Activated naive CD4-positive, alpha-beta T cell treated with anti-CD3 and anti-CD28 coated beads, Interleukin-2, amount 10 ng/mL, durations not matched to agents 7 days and 5 days (primary cell): ENCODE measurements around the gene TTC33.
"Not testable (repeated sequence)": the region's sequence is repeated elsewhere in the genome, so short reads cannot be mapped to it uniquely, and the experiment has no call there.

Experiments
- CTCF ChIA-PET: fragments of 350-600 bp; sonication (Branson Sonifier 250); formaldehyde crosslinking; loops from one replicate; lab custom pipeline; 2021; ENCODE audit warnings: antibody characterized with exemption; lab: Charles Lee
- DNase-seq: peaks from one replicate; pipeline ENCODE4 v3.0.0-alpha.2; 2020
- H3K27ac Mint-ChIP-seq: one replicate; pipeline ENCODE4 v1.8.0; 2021; ENCODE audit warnings: mild to moderate bottlenecking, moderate library complexity, mixed read lengths
- H3K27me3 Mint-ChIP-seq: one replicate; pipeline ENCODE4 v1.8.0; 2021; ENCODE audit warnings: mild to moderate bottlenecking, mixed read lengths
- H3K36me3 Mint-ChIP-seq: one replicate; pipeline ENCODE4 v1.8.0; 2021; ENCODE audit warnings: mixed read lengths
- H3K4me1 Mint-ChIP-seq: one replicate; pipeline ENCODE4 v1.8.0; 2021; ENCODE audit warnings: mixed read lengths
- H3K4me3 Mint-ChIP-seq: one replicate; pipeline ENCODE4 v1.8.0; 2021; ENCODE audit warnings: mild to moderate bottlenecking, moderate library complexity, mixed read lengths
- H3K9me3 Mint-ChIP-seq: one replicate; pipeline ENCODE4 v1.8.0; 2021; ENCODE audit warnings: mixed read lengths

Gene TTC33, protein sequence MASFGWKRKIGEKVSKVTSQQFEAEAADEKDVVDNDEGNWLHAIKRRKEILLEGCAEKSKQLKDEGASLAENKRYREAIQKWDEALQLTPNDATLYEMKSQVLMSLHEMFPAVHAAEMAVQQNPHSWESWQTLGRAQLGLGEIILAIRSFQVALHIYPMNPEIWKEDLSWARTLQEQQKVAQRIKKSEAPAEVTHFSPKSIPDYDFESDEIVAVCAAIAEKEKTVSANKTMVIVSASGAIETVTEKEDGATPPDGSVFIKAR

GRCh38 chr5:40755407-40756365, at the start of gene TTC33:
Gene TTC33, minus strand, starts transcription at chr5:40755961. Its CDS starts 8,943 bp downstream, at chr5:40747018.
- Mint-ChIP-seq H3K4me3 (no peak within 1 kb of the TSS), H3K9me3 (no peaks in the 10 kb centered on the region), H3K4me1 (peaks cover 10% of the 10 kb centered on the region), H3K27me3 (no peaks in the 10 kb centered on the region), H3K36me3 (peaks cover 21% of the 10 kb centered on the region), H3K27ac (no peak within 1 kb of the TSS)
- DNase-seq: peak; percentile 97
- CTCF ChIA-PET: interaction anchor here (1.9 kb wide), 1 partner anchor 77 kb away, joined by 7 read pairs; no protein-coding TSS in a partner anchor

- no peak overlapping the region for H3K4me3 Mint-ChIP-seq
- no peak for DNase-seq
- no peak overlapping the region for H3K27ac Mint-ChIP-seq
- peaks cover 2% of the 10 kb centered on the region for H3K36me3 Mint-ChIP-seq
- no peaks in the 10 kb centered on the region for H3K9me3 Mint-ChIP-seq
- CTCF ChIA-PET: no interaction called here
- H3K4me1 Mint-ChIP-seq: peaks cover 10% of the 10 kb centered on the region
- H3K27me3 Mint-ChIP-seq: peaks cover 20% of the 10 kb centered on the region
These were observed 46.2 kb upstream of the TTC33 start for GRCh38 chr5:40801771-40802562.

DNA sequence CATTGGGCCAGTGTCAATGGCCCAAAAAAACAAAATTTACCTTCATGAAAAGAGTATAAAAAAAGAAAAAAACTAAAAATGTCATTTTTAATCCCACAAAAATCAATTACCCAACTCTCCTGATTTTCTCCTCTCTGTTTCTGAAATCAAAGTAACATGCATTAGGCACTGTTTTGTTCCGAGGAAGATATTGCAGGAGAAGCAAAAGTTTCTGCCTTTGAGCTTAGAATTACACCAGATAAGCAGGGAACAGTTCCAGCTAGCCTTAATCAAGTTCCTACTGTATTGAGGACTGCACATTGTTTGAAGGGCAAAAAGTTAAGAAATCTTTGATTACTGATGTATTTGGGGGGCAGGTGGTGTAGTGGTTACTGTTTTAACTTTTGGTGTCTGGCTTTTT, 43.5 kb upstream of the TTC33 start:
- Mint-ChIP-seq H3K36me3 (peaks cover 17% of the 10 kb centered on the region), H3K9me3 (no peaks in the 10 kb centered on the region), H3K27ac (no peak overlapping the region), H3K4me3 (peak overlapping the region; percentile 76), H3K27me3 (peaks cover 20% of the 10 kb centered on the region), H3K4me1 (peaks cover 32% of the 10 kb centered on the region)
- no peak for DNase-seq
- CTCF ChIA-PET: interaction anchor here (0.6 kb wide), 1 partner anchor 80 kb away, joined by 3 read pairs; no protein-coding TSS in a partner anchor

GRCh38 chr5:40798801-40799210, 43.0 kb upstream of the TTC33 start:
- H3K36me3 Mint-ChIP-seq: peaks cover 20% of the 10 kb centered on the region
- peaks cover 36% of the 10 kb centered on the region for H3K4me1 Mint-ChIP-seq
- CTCF ChIA-PET: interaction anchor here (0.6 to 0.8 kb wide), 3 partner anchors 9 to 81 kb away, joined by 3 read pairs; no protein-coding TSS in a partner anchor
- no peaks in the 10 kb centered on the region for H3K9me3 Mint-ChIP-seq
- H3K4me3 Mint-ChIP-seq: peak overlapping the region; percentile 76
- DNase-seq: no peak
- peak overlapping the region; percentile 57 for H3K27ac Mint-ChIP-seq
- peaks cover 20% of the 10 kb centered on the region for H3K27me3 Mint-ChIP-seq

GRCh38 chr5:40798012-40798800, 42.4 kb upstream of the TTC33 start, which contains the start of gene PRKAA1:
Gene PRKAA1, minus strand, starts transcription at chr5:40798374. Its CDS starts 185 bp downstream, at chr5:40798189.
- CTCF ChIA-PET: interaction anchor here (0.6 to 0.8 kb wide), 2 partner anchors 10 to 30 kb away, joined by 3 read pairs; no protein-coding TSS in a partner anchor
- H3K9me3 Mint-ChIP-seq: no peaks in the 10 kb centered on the region

GRCh38 chr5:40797273-40798011, 41.7 kb upstream of the TTC33 start:
- peaks cover 26% of the 10 kb centered on the region for H3K36me3 Mint-ChIP-seq
- H3K27ac Mint-ChIP-seq: peak overlapping the region; percentile 92
- peak; percentile 82 for DNase-seq
- peaks cover 20% of the 10 kb centered on the region for H3K27me3 Mint-ChIP-seq
- H3K9me3 Mint-ChIP-seq: no peaks in the 10 kb centered on the region
- H3K4me1 Mint-ChIP-seq: peaks cover 45% of the 10 kb centered on the region
- H3K4me3 Mint-ChIP-seq: peak overlapping the region; percentile 76
- CTCF ChIA-PET: interaction anchor here (0.6 kb wide), 1 partner anchor 10 kb away, joined by 3 read pairs; no protein-coding TSS in a partner anchor

More at GRCh38 chr5:40798012-40798800, 42.4 kb upstream of the TTC33 start, which contains the start of gene PRKAA1:
- Mint-ChIP-seq H3K4me1 (peaks cover 42% of the 10 kb centered on the region), H3K27ac (peak within 1 kb of the TSS; percentile 92), H3K36me3 (peaks cover 25% of the 10 kb centered on the region), H3K4me3 (peak within 1 kb of the TSS; percentile 76), H3K27me3 (peaks cover 20% of the 10 kb centered on the region)
- peak; percentile 91 for DNase-seq

- Mint-ChIP-seq H3K36me3 (peaks cover 26% of the 10 kb centered on the region), H3K27me3 (peaks cover 15% of the 10 kb centered on the region), H3K4me3 (peak overlapping the region; percentile 76), H3K4me1 (peaks cover 45% of the 10 kb centered on the region), H3K27ac (no peak overlapping the region), H3K9me3 (no peaks in the 10 kb centered on the region)
- CTCF ChIA-PET: no interaction called here
- no peak for DNase-seq
These were observed 40.7 kb upstream of the TTC33 start for GRCh38 chr5:40796487-40796889.

DNA sequence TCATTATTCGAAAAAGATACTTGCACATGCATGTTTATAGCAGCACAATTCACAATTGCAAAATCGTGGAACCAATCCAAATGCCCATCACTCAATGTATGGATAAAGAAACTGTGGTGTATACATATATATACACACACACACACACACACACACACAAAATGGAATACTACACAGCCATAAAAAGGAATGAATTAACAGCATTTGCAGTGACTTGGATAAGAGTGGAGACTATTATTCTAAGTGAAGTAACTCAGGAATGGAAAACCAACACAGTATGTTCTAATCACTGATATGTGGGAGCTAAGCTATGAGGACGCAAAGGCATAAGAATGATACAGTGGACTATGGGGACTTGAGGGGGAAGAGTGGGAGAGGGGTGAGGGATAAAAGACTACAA, 39.1 kb upstream of the TTC33 start:
- H3K27ac Mint-ChIP-seq, DNase-seq, H3K4me3 Mint-ChIP-seq, H3K9me3 Mint-ChIP-seq, CTCF ChIA-PET: not testable (repeated sequence)
- peaks cover 45% of the 10 kb centered on the region for H3K4me1 Mint-ChIP-seq
- H3K36me3 Mint-ChIP-seq: peaks cover 29% of the 10 kb centered on the region
- peaks cover 15% of the 10 kb centered on the region for H3K27me3 Mint-ChIP-seq

GRCh38 chr5:40794340-40794739, 38.6 kb upstream of the TTC33 start:
- H3K27me3 Mint-ChIP-seq, H3K27ac Mint-ChIP-seq, CTCF ChIA-PET, H3K9me3 Mint-ChIP-seq, DNase-seq, H3K4me3 Mint-ChIP-seq: not testable (repeated sequence)
- Mint-ChIP-seq H3K4me1 (peaks cover 45% of the 10 kb centered on the region), H3K36me3 (peaks cover 31% of the 10 kb centered on the region)

DNA sequence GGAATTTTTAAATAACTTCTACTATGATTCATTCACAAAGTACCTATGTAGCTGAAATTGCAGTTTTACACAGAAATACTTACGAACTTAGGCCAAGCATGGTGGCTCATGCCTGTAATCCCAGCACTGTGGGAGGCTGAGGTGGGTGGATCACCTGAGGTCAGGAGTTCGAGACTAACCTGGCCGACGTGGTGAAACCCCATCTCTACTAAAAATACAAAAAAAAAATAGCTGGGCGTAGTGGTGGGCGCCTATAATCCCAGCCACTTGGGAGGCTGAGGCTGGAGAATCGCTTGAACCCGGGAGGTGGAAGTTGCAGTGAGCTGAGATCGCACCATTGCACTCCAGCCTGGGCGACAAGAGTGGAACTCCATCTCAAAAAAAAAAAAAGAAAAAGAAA, 36.9 kb upstream of the TTC33 start:
- H3K27ac Mint-ChIP-seq, DNase-seq, H3K4me3 Mint-ChIP-seq, H3K9me3 Mint-ChIP-seq, H3K27me3 Mint-ChIP-seq: not testable (repeated sequence)
- Mint-ChIP-seq H3K36me3 (peaks cover 44% of the 10 kb centered on the region), H3K4me1 (peaks cover 43% of the 10 kb centered on the region)
- CTCF ChIA-PET: interaction anchor here (1.3 kb wide), 1 partner anchor 8 kb away, joined by 3 read pairs; no protein-coding TSS in a partner anchor

GRCh38 chr5:40791715-40792139, 36.0 kb upstream of the TTC33 start:
- Mint-ChIP-seq H3K27ac (no peak overlapping the region), H3K4me1 (peaks cover 39% of the 10 kb centered on the region), H3K36me3 (peaks cover 48% of the 10 kb centered on the region), H3K4me3 (no peak overlapping the region), H3K9me3 (peaks cover 7% of the 10 kb centered on the region), H3K27me3 (no peaks in the 10 kb centered on the region)
- CTCF ChIA-PET: interaction anchor here (0.8 kb wide), 1 partner anchor 15 kb away, joined by 3 read pairs; no protein-coding TSS in a partner anchor
- DNase-seq: no peak

DNA sequence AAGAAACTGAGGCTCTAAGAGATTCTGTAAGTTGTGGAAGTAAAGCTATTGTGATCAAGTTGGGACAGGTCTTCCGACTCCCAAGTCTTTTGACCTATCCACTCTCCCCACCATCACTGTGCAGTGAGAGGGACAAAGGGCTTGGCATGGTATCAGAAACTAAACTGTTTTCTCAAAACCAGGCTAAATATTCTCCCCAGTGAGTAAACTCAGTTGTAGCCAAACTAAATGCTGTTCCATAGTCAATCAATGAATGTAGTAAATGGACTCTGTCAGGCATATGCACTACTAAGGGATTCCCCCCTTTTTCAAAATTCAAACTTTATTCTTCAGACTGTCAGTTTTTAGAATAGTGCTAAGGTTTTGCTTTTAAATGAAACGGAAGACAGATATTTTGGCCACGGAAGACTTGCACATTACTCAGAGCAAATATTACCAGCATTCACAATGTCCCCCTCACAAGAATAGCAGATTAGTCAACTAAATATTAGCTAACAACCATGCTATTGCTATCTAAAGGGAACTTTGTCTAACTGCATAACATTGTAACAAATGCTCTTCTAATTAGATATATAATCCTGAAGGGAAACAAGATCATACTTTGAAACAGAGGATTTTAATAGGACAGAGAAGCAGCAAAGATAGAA, 35.3 kb upstream of the TTC33 start:
- Mint-ChIP-seq H3K27me3 (no peaks in the 10 kb centered on the region), H3K36me3 (peaks cover 53% of the 10 kb centered on the region), H3K27ac (peak overlapping the region; percentile 1), H3K4me3 (no peak overlapping the region), H3K9me3 (peaks cover 7% of the 10 kb centered on the region), H3K4me1 (peaks cover 34% of the 10 kb centered on the region)
- no peak for DNase-seq
- CTCF ChIA-PET: interaction anchor here (0.8 kb wide), 1 partner anchor 16 kb away, joined by 3 read pairs; no protein-coding TSS in a partner anchor
